Adrenal gland (tissue), 12 donors: ENCODE data around the gene CACNB4. TPM values are rescaled to one million over a fixed set of nuclear protein-coding genes. Genes with fewer than 3 reads are reported as not detected.

Source experiments
- DNase-seq, 7 donors: peaks; one replicate each; pipeline ENCODE4 v3.0.0-alpha.2; 2019 to 2020
- H3K27ac ChIP-seq, 5 donors: fragments of 200-600 bp; sonication (generic) in 4 of 5; 1 replicate in 3 of 5; 2 replicates in 2 of 5; pipeline versions ENCODE4 v1.5.1 to v1.8.0; 2016 to 2020; ENCODE audit warnings: mild to moderate bottlenecking in 1 of 5
- H3K27me3 ChIP-seq: fragments of 200-600 bp; 2 replicates; pipeline ENCODE4 v1.8.0; 2021
- H3K36me3 ChIP-seq, 2 donors: fragments of 200-600 bp; replicated peaks in 1 of 2; 1 replicate in 1 of 2; 2 replicates in 1 of 2; pipeline versions ENCODE4 v1.5.1 to v1.8.0; 2018 to 2022
- H3K4me1 ChIP-seq, 2 donors: fragments of 200-600 bp; replicated peaks in 1 of 2; 1 replicate in 1 of 2; 2 replicates in 1 of 2; pipeline versions ENCODE4 v1.5.1 to v1.8.0; 2018 to 2021
- H3K4me3 ChIP-seq, 4 donors: fragments of 200-600 bp; sonication (generic) in 3 of 4; one replicate each; pipeline ENCODE4 v1.5.1; 2016 to 2018
- H3K9me3 ChIP-seq, 3 donors: fragments of 200-600 bp; sonication (generic) in 1 of 3; replicated peaks in 1 of 3; 1 replicate in 2 of 3; 2 replicates in 1 of 3; pipeline versions ENCODE4 v1.5.1 to v1.8.0; 2016 to 2021
- CTCF ChIP-seq, 6 experiments: fragments of 450-650 bp in 4 of 6; fragments of 200-600 bp in 2 of 6; sonication (generic) in 1 of 6; IDR thresholded peaks; 1 replicate in 5 of 6; 2 replicates in 1 of 6; pipeline versions ENCODE4 v1.5.1 to v1.8.0; 2016 to 2021; ENCODE audit warnings: antibody characterized with exemption in 6 of 6, mild to moderate bottlenecking in 2 of 6, moderate library complexity in 1 of 6
- POLR2A ChIP-seq, 2 donors: fragments of 450-650 bp; IDR thresholded peaks; one replicate each; pipeline ENCODE4 v1.6.1; 2017; ENCODE audit warnings: antibody characterized with exemption in 2 of 2, mild to moderate bottlenecking in 2 of 2, moderate library complexity in 1 of 2
- WGBS, 4 donors: extraction: QIAGEN DNeasy Blood & Tissue Kit in 2 of 4; methylation state at CpG; one replicate each; pipeline versions ENCODE4 v1.1.5 to v1.1.7; 2013 to 2017; 5-methylcytosine and 5-hydroxymethylcytosine counted together
- intact Hi-C, 2 donors: fragments of 100-400 bp; cut with DNase I; formaldehyde crosslinking; loops; one replicate each; pipeline versions ENCODE4 v1.14.1 to v1.15.0; 2022 to 2023
- polyA plus RNA-seq, 3 donors: library from polyadenylated mRNA; stranded (reverse); fragments of 200-250 nt in 2 of 3; fragments of 350-450 nt in 1 of 3; fragmentation: Illumina TruSeq in 1 of 3; extraction: RNeasy Lipid Tissue Mini Kit (QIAGEN cat#74804) in 1 of 3; gene quantifications; one replicate each; pipeline ENCODE4 v1.2.3, GENCODE V29; 2013 to 2014
- total RNA-seq, 9 donors: library from RNA; depleted of rRNA in 4 of 9; stranded (reverse); fragments of >200 nt in 4 of 9; fragments of 120-200 nt in 1 of 9; fragmentation: NEBNext Ultra II Directional in 1 of 9; extraction: Animal tissue kit (Norgen Biotek cat#: 25700) in 1 of 9; gene quantifications; one replicate each; pipeline versions ENCODE4 v1.1.0 to v1.2.4, GENCODE V29; 2013 to 2023
- donor health status: healthy with polysubstance abuse.
- donor health status: Bipolar disorder and iron deficiency.
- donor health status: DM: yes; HTN: yes; CAD: no.
- donor health status: DM: no; HTN: no; CAD: no.
- donor health status: DM: no; HTN: no; CAD: no.
- donor health status: DM: yes; HTN: yes; CAD: no.

CACNB4 gene
- total and polyA plus RNA-seq, 12 donors = 0.60 to 8.5 (median 1.9) TPM

- H3K4me1 ChIP-seq = no peaks in the 10 kb centered on the region
- no peak for DNase-seq
- H3K27me3 ChIP-seq = no peaks in the 10 kb centered on the region
- no peak for TF ChIP-seq POLR2A (IDR thresholded peaks at IDR 0.05)
- no peak for TF ChIP-seq CTCF (IDR thresholded peaks at IDR 0.05)
- WGBS, 4 donors = 85 to 92% (median 90%) methylated on average over 2 of the region's 2 CpGs
- no peaks in the 10 kb centered on the region for H3K36me3 ChIP-seq
- H3K9me3 ChIP-seq = no peaks in the 10 kb centered on the region
- intact Hi-C loops = no loop called here
- H3K27ac ChIP-seq = no peak overlapping the region
- H3K4me3 ChIP-seq = no peak overlapping the region
Observed at GRCh38 chr2:152072011-152072410, 26.8 kb downstream of the CACNB4 start.

GRCh38 chr2:152071518-152071917 lies 27.3 kb downstream of the CACNB4 start:
- WGBS, 4 donors = 88 to 95% (median 92%) methylated on average over 1 of the region's 1 CpG
- Histone ChIP-seq H3K4me3 (no peak overlapping the region), H3K9me3 (no peaks in the 10 kb centered on the region), H3K27me3 (no peaks in the 10 kb centered on the region), H3K4me1 (no peaks in the 10 kb centered on the region), H3K27ac (no peak overlapping the region), H3K36me3 (no peaks in the 10 kb centered on the region)
- DNase-seq = no peak
- intact Hi-C loops = no loop called here
- no peak for TF ChIP-seq POLR2A (IDR thresholded peaks at IDR 0.05)
- no peak for TF ChIP-seq CTCF (IDR thresholded peaks at IDR 0.05)

DNA sequence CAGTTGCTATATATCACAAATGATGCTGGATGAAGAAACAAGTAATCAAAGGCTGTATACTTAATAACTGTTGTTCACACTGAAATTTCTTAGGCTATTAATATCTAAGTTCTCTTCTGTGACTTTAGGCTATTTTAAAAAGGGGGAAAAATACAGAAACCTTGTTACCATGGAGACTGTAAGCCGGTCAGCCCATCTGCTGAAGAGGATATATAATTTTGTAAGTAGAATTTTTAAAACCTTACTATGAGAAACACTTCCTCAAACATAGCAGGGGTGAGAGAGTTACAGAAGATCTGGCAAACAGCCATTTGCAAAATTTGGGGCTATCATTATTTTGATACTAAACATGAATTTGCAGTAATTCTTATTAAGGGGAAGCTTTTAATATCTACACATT lies 27.8 kb downstream of the CACNB4 start:
- intact Hi-C loops = no loop called here
- Histone ChIP-seq H3K4me1 (no peaks in the 10 kb centered on the region), H3K9me3 (no peaks in the 10 kb centered on the region), H3K27ac (no peak overlapping the region), H3K4me3 (no peak overlapping the region), H3K36me3 (no peaks in the 10 kb centered on the region), H3K27me3 (no peaks in the 10 kb centered on the region)
- WGBS, 4 donors = 63 to 67% (median 66%) methylated on average over 1 of the region's 1 CpG
- TF ChIP-seq POLR2A (IDR thresholded peaks at IDR 0.05) (no peak), CTCF (IDR thresholded peaks at IDR 0.05) (no peak)
- DNase-seq = no peak

DNA sequence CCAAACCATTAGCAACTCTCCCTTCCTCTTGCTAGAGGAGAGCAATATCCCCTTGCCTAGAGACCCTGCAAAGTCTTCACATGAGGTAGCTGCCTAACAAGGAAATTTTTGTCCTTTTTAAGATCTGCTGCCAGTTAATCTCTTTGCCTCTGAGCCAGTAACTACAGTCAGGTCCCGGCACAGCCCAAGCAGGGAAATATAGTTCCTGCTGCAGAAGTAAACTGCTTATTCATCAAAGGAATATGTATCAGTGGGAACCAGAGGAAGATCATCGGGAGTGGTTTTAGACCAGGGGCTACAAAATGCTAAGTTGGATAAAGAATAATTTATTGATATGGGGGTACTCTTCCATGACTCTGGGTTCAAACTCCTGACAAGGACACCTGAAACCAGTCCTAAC lies 30.6 kb downstream of the CACNB4 start:
- Histone ChIP-seq H3K27me3 (no peaks in the 10 kb centered on the region), H3K4me3 (no peak overlapping the region), H3K9me3 (no peaks in the 10 kb centered on the region), H3K4me1 (no peaks in the 10 kb centered on the region), H3K36me3 (no peaks in the 10 kb centered on the region), H3K27ac (no peak overlapping the region)
- DNase-seq = no peak
- 76 to 87% (median 83%) methylated on average over 2 of the region's 2 CpGs for WGBS, 4 donors
- TF ChIP-seq CTCF (IDR thresholded peaks at IDR 0.05) (no peak), POLR2A (IDR thresholded peaks at IDR 0.05) (no peak)
- intact Hi-C loops = no loop called here
